ENCODE data around the gene RASD2.

Gene RASD2

DNA sequence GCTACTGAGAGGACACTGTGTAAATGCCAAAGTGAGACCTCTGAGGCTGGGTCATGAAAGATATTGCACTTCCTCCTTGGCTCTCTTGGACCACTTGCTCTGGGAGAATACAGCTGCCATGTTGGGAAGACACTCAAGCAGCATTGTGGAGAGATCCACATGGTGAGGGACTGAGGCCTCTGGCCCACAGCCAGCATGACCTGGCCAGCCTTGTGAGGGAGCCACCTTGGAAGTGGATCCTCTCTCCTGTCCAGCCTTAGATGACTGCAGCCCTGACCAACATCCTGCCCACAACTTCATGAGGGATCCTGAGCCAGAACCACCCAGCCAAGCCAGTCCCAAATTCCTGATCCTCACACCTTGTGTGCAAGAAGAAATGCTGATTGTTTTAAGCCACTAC lies 46.1 kb downstream of the RASD2 start:
- no peak overlapping the region for H2BK15ac ChIP-seq (ENCODE audit: low read depth, poor library complexity, severe bottlenecking)
- no peak for DNase-seq

GRCh38 chr22:35587447-35587870 lies 46.8 kb downstream of the RASD2 start:
- no peaks in the 10 kb centered on the region for H3K9me3 ChIP-seq (ENCODE audit: control insufficient read depth, low read length)
- no peak overlapping the region for H3K23ac ChIP-seq (ENCODE audit: low read length in 2 of 2)
- H3K14ac ChIP-seq (ENCODE audit: low read length in 2 of 2), result peak overlapping the region in 1 of 2 experiments; percentile 75
- H3K4me2 ChIP-seq (ENCODE audit: low read length, poor library complexity, severe bottlenecking), result no peak overlapping the region
- H2AK5ac ChIP-seq (ENCODE audit: low read length, severe bottlenecking), result no peak overlapping the region
- H3K4me3 ChIP-seq (ENCODE audit: insufficient read depth in 1 of 2, low read depth in 1 of 2, low read length in 2 of 2), result no peak overlapping the region
- H2BK120ac ChIP-seq (ENCODE audit: low read depth, low read length), result no peak overlapping the region
- H3K27me3 ChIP-seq (ENCODE audit: control insufficient read depth in 1 of 2, insufficient read depth in 1 of 2, low read length in 2 of 2), result no peaks in the 10 kb centered on the region
- 76% methylated on average over 4 of the region's 6 CpGs for whole genome bisulfite sequencing
- peak overlapping the region in 1 of 2 experiments; percentile 64 for H2BK12ac ChIP-seq (ENCODE audit: low read length in 2 of 2)
- peak overlapping the region in 1 of 2 experiments; percentile 52 for H3K18ac ChIP-seq (ENCODE audit: low read depth in 1 of 2, low read length in 2 of 2)
- H4K8ac ChIP-seq (ENCODE audit: low read length), result no peak overlapping the region
- no peak overlapping the region for H4K91ac ChIP-seq (ENCODE audit: low read length)
- H3K27ac ChIP-seq (ENCODE audit: low read length, poor library complexity, severe bottlenecking), result no peak overlapping the region
- no peaks in the 10 kb centered on the region for H3K79me1 ChIP-seq (replicated peaks; ENCODE audit: low read length, poor library complexity, severe bottlenecking)
- peaks cover 14% of the 10 kb centered on the region for H3K4me1 ChIP-seq (ENCODE audit: control insufficient read depth, insufficient read depth, low read depth, low read length)
- H3K9ac ChIP-seq (ENCODE audit: low read length), result no peak overlapping the region
- H3K36me3 ChIP-seq (ENCODE audit: control insufficient read depth in 1 of 2, insufficient read depth in 2 of 2, low read depth in 1 of 2, low read length in 2 of 2), result no peaks in the 10 kb centered on the region
- H2BK5ac ChIP-seq (ENCODE audit: low read depth, low read length, poor library complexity, severe bottlenecking), result no peak overlapping the region
- DNase-seq, result no peak
- H3K4ac ChIP-seq (ENCODE audit: low read depth in 1 of 2, low read length in 2 of 2), result peak overlapping the region in 1 of 2 experiments; percentile 47
- no peak overlapping the region for H2BK15ac ChIP-seq (ENCODE audit: low read depth, poor library complexity, severe bottlenecking)
- no peak overlapping the region for H2AFZ ChIP-seq (ENCODE audit: low read depth, low read length)

More for the DNA sequence above, 46.1 kb downstream of the RASD2 start:
- Histone ChIP-seq H4K91ac (ENCODE audit: low read length) (no peak overlapping the region), H3K18ac (ENCODE audit: low read depth in 1 of 2, low read length in 2 of 2) (no peak overlapping the region), H3K4me2 (ENCODE audit: low read length, poor library complexity, severe bottlenecking) (no peak overlapping the region), H3K4me1 (ENCODE audit: control insufficient read depth, insufficient read depth, low read depth, low read length) (peaks cover 14% of the 10 kb centered on the region), H2BK5ac (ENCODE audit: low read depth, low read length, poor library complexity, severe bottlenecking) (no peak overlapping the region), H3K4ac (ENCODE audit: low read depth in 1 of 2, low read length in 2 of 2) (no peak overlapping the region), H3K9me3 (ENCODE audit: control insufficient read depth, low read length) (no peaks in the 10 kb centered on the region), H3K9ac (ENCODE audit: low read length) (no peak overlapping the region), H3K23ac (ENCODE audit: low read length in 2 of 2) (no peak overlapping the region), H3K14ac (ENCODE audit: low read length in 2 of 2) (no peak overlapping the region), H3K36me3 (ENCODE audit: control insufficient read depth in 1 of 2, insufficient read depth in 2 of 2, low read depth in 1 of 2, low read length in 2 of 2) (no peaks in the 10 kb centered on the region), H3K4me3 (ENCODE audit: insufficient read depth in 1 of 2, low read depth in 1 of 2, low read length in 2 of 2) (no peak overlapping the region), H2AK5ac (ENCODE audit: low read length, severe bottlenecking) (no peak overlapping the region), H2BK120ac (ENCODE audit: low read depth, low read length) (no peak overlapping the region), H4K8ac (ENCODE audit: low read length) (no peak overlapping the region), H2BK12ac (ENCODE audit: low read length in 2 of 2) (peak overlapping the region in 1 of 2 experiments; percentile 60), H2AFZ (ENCODE audit: low read depth, low read length) (no peak overlapping the region), H3K27ac (ENCODE audit: low read length, poor library complexity, severe bottlenecking) (no peak overlapping the region), H3K27me3 (ENCODE audit: control insufficient read depth in 1 of 2, insufficient read depth in 1 of 2, low read length in 2 of 2) (no peaks in the 10 kb centered on the region), H3K79me1 (replicated peaks; ENCODE audit: low read length, poor library complexity, severe bottlenecking) (no peaks in the 10 kb centered on the region)

DNA sequence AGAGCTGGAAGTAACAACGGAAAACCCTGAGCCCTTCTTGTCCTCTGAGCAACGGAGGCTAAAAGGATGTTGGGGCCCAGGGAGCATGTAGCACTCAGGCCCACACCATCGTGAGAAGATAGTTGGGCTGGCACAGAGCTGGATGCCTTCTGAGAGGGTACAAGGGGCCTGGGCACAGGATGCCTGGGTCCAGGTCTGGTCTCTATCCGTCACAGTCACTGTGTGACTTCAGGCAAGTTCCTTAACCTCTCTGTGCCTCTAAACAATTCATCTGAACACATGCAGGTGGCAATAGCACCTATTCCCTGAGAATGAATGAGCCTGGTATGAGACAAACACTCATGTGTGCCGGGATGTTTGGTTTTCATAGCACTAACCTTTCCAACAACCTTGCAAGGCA lies 47.3 kb downstream of the RASD2 start:
- Histone ChIP-seq H3K36me3 (ENCODE audit: control insufficient read depth in 1 of 2, insufficient read depth in 2 of 2, low read depth in 1 of 2, low read length in 2 of 2) (no peaks in the 10 kb centered on the region), H4K91ac (ENCODE audit: low read length) (no peak overlapping the region), H2BK120ac (ENCODE audit: low read depth, low read length) (no peak overlapping the region), H3K9me3 (ENCODE audit: control insufficient read depth, low read length) (no peaks in the 10 kb centered on the region), H2BK5ac (ENCODE audit: low read depth, low read length, poor library complexity, severe bottlenecking) (no peak overlapping the region), H3K4ac (ENCODE audit: low read depth in 1 of 2, low read length in 2 of 2) (no peak overlapping the region), H3K9ac (ENCODE audit: low read length) (no peak overlapping the region), H4K8ac (ENCODE audit: low read length) (no peak overlapping the region), H3K4me3 (ENCODE audit: insufficient read depth in 1 of 2, low read depth in 1 of 2, low read length in 2 of 2) (no peak overlapping the region), H3K14ac (ENCODE audit: low read length in 2 of 2) (no peak overlapping the region), H3K4me1 (ENCODE audit: control insufficient read depth, insufficient read depth, low read depth, low read length) (peaks cover 14% of the 10 kb centered on the region), H3K18ac (ENCODE audit: low read depth in 1 of 2, low read length in 2 of 2) (peak overlapping the region in 1 of 2 experiments; percentile 38), H3K27me3 (ENCODE audit: control insufficient read depth in 1 of 2, insufficient read depth in 1 of 2, low read length in 2 of 2) (no peaks in the 10 kb centered on the region), H2BK12ac (ENCODE audit: low read length in 2 of 2) (peak overlapping the region in 1 of 2 experiments; percentile 60), H2AFZ (ENCODE audit: low read depth, low read length) (no peak overlapping the region), H2AK5ac (ENCODE audit: low read length, severe bottlenecking) (no peak overlapping the region), H2BK15ac (ENCODE audit: low read depth, poor library complexity, severe bottlenecking) (peak overlapping the region; percentile 7), H3K27ac (ENCODE audit: low read length, poor library complexity, severe bottlenecking) (no peak overlapping the region), H3K4me2 (ENCODE audit: low read length, poor library complexity, severe bottlenecking) (no peak overlapping the region), H3K79me1 (replicated peaks; ENCODE audit: low read length, poor library complexity, severe bottlenecking) (no peaks in the 10 kb centered on the region), H3K23ac (ENCODE audit: low read length in 2 of 2) (no peak overlapping the region)
- no peak for DNase-seq
- WGBS, result 85% methylated on average over 5 of the region's 5 CpGs

DNA sequence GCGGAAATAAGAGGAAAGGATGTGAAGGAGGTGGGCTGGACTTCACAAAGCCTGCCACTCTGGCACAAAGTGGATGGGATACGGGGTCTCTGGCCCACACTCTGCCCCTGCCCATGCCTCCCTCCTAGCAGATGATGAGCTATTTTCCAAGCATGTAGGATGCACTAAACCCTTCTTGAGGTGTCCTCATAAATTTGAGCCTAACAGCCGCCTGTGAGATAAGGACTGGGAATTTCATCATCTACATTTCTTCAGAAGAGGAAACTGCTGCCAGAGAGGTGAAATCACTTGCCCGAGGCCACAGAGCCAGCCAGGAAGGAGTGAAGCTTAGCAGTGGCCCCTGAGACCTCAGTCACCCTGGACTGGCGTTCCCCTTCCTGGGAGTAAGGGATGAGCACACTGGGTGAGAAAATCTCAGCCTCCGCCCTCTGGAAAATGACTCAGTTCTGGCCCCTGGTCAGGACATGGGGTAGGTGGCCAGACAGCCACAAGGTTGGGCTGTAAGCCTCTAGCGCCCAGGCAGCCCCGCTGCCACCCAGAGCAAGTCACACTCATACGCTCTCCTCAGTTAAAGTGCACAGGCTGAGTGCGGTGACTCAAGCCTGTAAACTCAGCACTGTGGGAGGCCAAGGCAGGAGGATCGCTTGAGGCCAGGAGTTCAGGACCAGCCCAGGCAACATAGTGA lies 48.6 kb downstream of the RASD2 start:
- no peak overlapping the region for H2BK5ac ChIP-seq (ENCODE audit: low read depth, low read length, poor library complexity, severe bottlenecking)
- no peak overlapping the region for H2AK5ac ChIP-seq (ENCODE audit: low read length, severe bottlenecking)
- 24% methylated on average over 11 of the region's 11 CpGs for WGBS
- peaks cover 14% of the 10 kb centered on the region for H3K4me1 ChIP-seq (ENCODE audit: control insufficient read depth, insufficient read depth, low read depth, low read length)
- no peak overlapping the region for H3K23ac ChIP-seq (ENCODE audit: low read length in 2 of 2)
- H4K91ac ChIP-seq (ENCODE audit: low read length), result peak overlapping the region; percentile 28
- H4K8ac ChIP-seq (ENCODE audit: low read length), result no peak overlapping the region
- no peaks in the 10 kb centered on the region for H3K36me3 ChIP-seq (ENCODE audit: control insufficient read depth in 1 of 2, insufficient read depth in 2 of 2, low read depth in 1 of 2, low read length in 2 of 2)
- H3K4me2 ChIP-seq (ENCODE audit: low read length, poor library complexity, severe bottlenecking), result no peak overlapping the region
- H2BK15ac ChIP-seq (ENCODE audit: low read depth, poor library complexity, severe bottlenecking), result no peak overlapping the region
- no peak overlapping the region for H3K4me3 ChIP-seq (ENCODE audit: insufficient read depth in 1 of 2, low read depth in 1 of 2, low read length in 2 of 2)
- H3K27ac ChIP-seq (ENCODE audit: low read length, poor library complexity, severe bottlenecking), result no peak overlapping the region
- H2BK120ac ChIP-seq (ENCODE audit: low read depth, low read length), result no peak overlapping the region
- peak overlapping the region; percentile 42 to 63 for H3K18ac ChIP-seq (ENCODE audit: low read depth in 1 of 2, low read length in 2 of 2)
- H3K14ac ChIP-seq (ENCODE audit: low read length in 2 of 2), result no peak overlapping the region
- H3K9me3 ChIP-seq (ENCODE audit: control insufficient read depth, low read length), result no peaks in the 10 kb centered on the region
- peak; percentile 95 for DNase-seq
- H3K4ac ChIP-seq (ENCODE audit: low read depth in 1 of 2, low read length in 2 of 2), result no peak overlapping the region
- H3K9ac ChIP-seq (ENCODE audit: low read length), result no peak overlapping the region
- no peak overlapping the region for H2BK12ac ChIP-seq (ENCODE audit: low read length in 2 of 2)
- no peaks in the 10 kb centered on the region for H3K27me3 ChIP-seq (ENCODE audit: control insufficient read depth in 1 of 2, insufficient read depth in 1 of 2, low read length in 2 of 2)
- no peaks in the 10 kb centered on the region for H3K79me1 ChIP-seq (replicated peaks; ENCODE audit: low read length, poor library complexity, severe bottlenecking)
- no peak overlapping the region for H2AFZ ChIP-seq (ENCODE audit: low read depth, low read length)
